Right atrium auricular region (tissue), 2 donors: ENCODE measurements around the gene SSBP3. TPM values are rescaled to one million over a fixed set of nuclear protein-coding genes. Genes with fewer than 3 reads are reported as not detected.

Experiments used
- DNase-seq: peaks from one replicate; pipeline ENCODE4 v3.0.0-alpha.2; 2019; ENCODE audit warnings: low spot score
- H3K27ac ChIP-seq, 2 donors: fragments of 200-600 bp; sonication (generic); 1 replicate in 1 of 2; 2 replicates in 1 of 2; pipeline ENCODE4 v1.5.1; 2016 to 2019
- H3K27me3 ChIP-seq, 2 donors: fragments of 200-600 bp; sonication (generic); one replicate each; pipeline versions ENCODE4 v1.5.1 to v1.6.0; 2017 to 2019
- H3K36me3 ChIP-seq: fragments of 200-600 bp; sonication (generic); one replicate; pipeline ENCODE4 v1.5.1; 2016
- H3K4me1 ChIP-seq, 2 donors: fragments of 200-600 bp; sonication (generic); one replicate each; pipeline versions ENCODE4 v1.5.1 to v1.6.0; 2017 to 2019
- H3K4me3 ChIP-seq, 2 donors: fragments of 200-600 bp; sonication (generic); 1 replicate in 1 of 2; 2 replicates in 1 of 2; pipeline ENCODE4 v1.5.1; 2017 to 2019; ENCODE audit warnings: mild to moderate bottlenecking in 1 of 2, moderate library complexity in 1 of 2
- H3K9me3 ChIP-seq, 2 donors: fragments of 200-600 bp; sonication (generic); one replicate each; pipeline ENCODE4 v1.5.1; 2019
- total RNA-seq, 2 donors: library from RNA; depleted of rRNA; stranded (reverse); fragments of >200 nt; gene quantifications; one replicate each; pipeline ENCODE4 v1.1.0, GENCODE V29; 2016
- TF ChIP-seq, protein P1 (sequence below), 2 donors: fragments of 200-600 bp; sonication (generic); IDR thresholded peaks; one replicate each; pipeline ENCODE4 v1.5.1; 2019; ENCODE audit warnings: antibody characterized with exemption in 2 of 2

The SSBP3 gene
- total RNA-seq, 2 donors from 2014 or later = 15.2 to 16.6 TPM

DNA sequence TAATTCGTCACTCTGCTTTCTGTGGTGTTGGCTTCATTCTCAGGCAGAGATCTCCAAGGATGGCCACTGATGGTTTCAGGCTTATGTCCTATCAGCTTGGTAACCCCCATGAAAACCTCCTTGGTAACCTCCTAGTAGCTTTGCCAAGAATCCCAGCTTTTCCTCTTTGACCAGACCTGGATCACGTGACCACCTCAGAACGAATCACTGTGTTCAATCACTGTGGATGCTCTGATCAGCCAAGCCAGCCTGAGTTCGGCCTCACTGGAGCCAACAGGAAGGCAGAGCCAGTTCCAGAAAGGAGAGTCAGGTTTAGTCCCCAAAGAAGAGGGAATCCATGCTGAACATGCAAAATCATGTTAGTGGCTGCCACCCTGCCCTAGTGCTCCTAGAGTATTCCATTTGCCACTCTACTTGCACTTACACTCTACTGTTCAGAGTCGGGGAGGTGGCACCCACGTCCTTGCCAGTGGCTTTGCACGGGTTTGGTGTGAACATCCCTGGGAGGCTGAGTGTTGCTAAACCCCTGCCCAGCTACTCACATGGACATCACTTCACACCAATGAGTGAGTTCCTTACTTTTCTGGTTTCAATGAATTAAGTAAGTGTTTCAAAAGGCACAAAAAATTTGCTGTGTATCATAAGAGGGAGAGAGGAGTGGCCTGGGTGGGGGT lies 33.5 kb upstream of the SSBP3 start:
- H3K4me1 ChIP-seq = no peaks in the 10 kb centered on the region
- H3K4me3 ChIP-seq = no peak overlapping the region
- H3K27ac ChIP-seq = no peak overlapping the region
- no peak for DNase-seq
- no peaks in the 10 kb centered on the region for H3K36me3 ChIP-seq
- TF ChIP-seq, protein P1, sequence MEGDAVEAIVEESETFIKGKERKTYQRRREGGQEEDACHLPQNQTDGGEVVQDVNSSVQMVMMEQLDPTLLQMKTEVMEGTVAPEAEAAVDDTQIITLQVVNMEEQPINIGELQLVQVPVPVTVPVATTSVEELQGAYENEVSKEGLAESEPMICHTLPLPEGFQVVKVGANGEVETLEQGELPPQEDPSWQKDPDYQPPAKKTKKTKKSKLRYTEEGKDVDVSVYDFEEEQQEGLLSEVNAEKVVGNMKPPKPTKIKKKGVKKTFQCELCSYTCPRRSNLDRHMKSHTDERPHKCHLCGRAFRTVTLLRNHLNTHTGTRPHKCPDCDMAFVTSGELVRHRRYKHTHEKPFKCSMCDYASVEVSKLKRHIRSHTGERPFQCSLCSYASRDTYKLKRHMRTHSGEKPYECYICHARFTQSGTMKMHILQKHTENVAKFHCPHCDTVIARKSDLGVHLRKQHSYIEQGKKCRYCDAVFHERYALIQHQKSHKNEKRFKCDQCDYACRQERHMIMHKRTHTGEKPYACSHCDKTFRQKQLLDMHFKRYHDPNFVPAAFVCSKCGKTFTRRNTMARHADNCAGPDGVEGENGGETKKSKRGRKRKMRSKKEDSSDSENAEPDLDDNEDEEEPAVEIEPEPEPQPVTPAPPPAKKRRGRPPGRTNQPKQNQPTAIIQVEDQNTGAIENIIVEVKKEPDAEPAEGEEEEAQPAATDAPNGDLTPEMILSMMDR (IDR thresholded peaks at IDR 0.05) = no peak
- no peaks in the 10 kb centered on the region for H3K27me3 ChIP-seq
- H3K9me3 ChIP-seq = no peaks in the 10 kb centered on the region

DNA sequence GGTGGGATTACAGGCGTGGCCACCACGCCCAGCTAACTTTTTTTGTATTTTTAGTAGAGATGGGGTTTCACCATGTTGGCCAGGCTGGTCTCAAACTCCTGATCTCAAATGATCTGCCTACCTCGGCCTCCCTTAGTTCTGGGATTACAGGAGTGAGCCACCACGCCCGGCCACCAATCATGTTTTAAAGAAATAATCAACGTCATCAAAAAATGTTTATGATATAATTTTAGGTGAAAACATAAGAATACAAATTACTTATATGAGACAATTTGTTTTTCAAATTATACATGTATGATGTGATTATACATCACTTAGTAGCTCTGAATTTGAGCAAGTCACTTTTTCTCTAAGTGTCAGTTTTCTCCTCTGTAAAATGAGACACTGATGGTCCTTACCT lies 31.6 kb upstream of the SSBP3 start:
- Histone ChIP-seq H3K36me3 (no peaks in the 10 kb centered on the region), H3K4me3 (no peak overlapping the region), H3K27ac (no peak overlapping the region), H3K4me1 (no peaks in the 10 kb centered on the region), H3K9me3 (no peaks in the 10 kb centered on the region), H3K27me3 (no peaks in the 10 kb centered on the region)
- no peak for DNase-seq
- TF ChIP-seq, protein P1 (IDR thresholded peaks at IDR 0.05) = no peak

DNA sequence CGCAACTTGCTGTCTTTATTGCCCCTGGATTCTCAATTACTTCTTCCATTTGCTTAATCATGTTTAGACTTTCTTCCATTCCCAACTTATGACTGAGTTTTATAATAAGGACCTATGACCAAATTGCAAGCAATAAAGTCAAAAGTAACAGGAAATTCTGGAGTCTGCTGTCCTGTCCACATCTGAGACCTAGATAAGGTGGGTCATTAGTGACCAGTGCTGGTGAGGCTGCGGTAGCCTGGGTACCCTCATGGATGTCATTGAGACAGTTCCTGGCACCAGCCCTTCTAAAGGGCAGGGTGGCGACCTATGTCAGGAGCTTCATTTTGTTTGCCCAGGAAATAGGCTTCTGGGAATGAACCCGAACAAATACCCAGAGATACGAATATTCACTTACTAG lies 30.6 kb upstream of the SSBP3 start:
- no peak for DNase-seq
- H3K27me3 ChIP-seq = no peaks in the 10 kb centered on the region
- H3K36me3 ChIP-seq = no peaks in the 10 kb centered on the region
- no peaks in the 10 kb centered on the region for H3K4me1 ChIP-seq
- H3K4me3 ChIP-seq = no peak overlapping the region
- no peak overlapping the region for H3K27ac ChIP-seq
- TF ChIP-seq, protein P1 (IDR thresholded peaks at IDR 0.05) = no peak
- no peaks in the 10 kb centered on the region for H3K9me3 ChIP-seq

DNA sequence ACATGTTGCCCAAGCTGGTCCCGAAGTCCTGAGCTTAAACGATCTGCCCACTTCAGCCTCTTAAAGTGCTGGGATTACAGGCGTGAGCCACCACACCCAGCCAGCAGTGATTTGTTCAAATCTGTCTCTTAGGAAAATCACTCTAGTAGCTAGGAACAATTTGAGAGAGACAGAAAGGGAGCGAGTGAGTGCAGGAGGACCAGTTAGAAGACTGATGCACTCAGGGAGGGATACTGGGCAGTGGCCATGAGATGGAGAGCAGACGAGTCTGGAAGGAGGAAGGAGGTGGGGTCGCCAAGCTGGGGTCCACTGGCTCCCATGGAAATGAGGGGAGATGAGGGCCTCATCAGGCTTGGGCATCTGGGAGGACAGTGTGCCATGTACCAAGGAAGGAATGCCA lies 23.6 kb upstream of the SSBP3 start:
- Histone ChIP-seq H3K27me3 (no peaks in the 10 kb centered on the region), H3K36me3 (no peaks in the 10 kb centered on the region)
- TF ChIP-seq, protein P1 (IDR thresholded peaks at IDR 0.05) = no peak

DNA sequence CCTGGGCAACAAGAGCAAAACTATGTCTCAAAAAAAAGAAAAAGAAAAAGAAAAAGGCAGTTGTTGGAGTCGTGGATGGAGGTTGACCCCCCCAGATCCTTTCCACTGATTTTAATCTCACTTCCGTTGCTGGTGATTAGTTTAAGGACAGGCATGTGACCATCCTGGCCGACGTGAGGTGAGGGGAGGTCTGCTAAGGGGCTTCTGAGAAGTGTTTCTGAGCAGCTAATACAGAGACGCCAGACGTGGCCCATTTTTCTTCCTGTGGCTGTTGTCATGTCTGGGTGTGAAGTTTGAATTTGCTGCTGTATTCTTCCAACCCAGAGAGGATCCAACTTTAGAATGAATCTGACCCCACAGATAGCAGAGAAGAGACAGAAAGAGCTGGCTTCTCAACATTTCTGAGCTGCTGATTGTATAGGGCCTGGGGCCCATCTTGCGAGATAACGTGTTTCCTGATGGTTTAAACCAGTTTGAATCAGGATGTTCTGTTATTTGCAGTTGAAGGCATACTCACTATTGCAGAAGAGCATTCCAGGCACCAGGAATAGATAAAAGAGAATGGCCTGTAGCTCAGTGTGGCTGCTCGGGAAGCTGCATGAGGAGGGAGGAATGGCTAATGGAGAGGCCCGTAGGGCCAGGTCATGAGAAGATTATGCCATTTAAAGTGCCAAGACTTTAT lies 22.8 kb upstream of the SSBP3 start:
- Histone ChIP-seq H3K4me1 (no peaks in the 10 kb centered on the region), H3K4me3 (no peak overlapping the region), H3K36me3 (no peaks in the 10 kb centered on the region), H3K27me3 (no peaks in the 10 kb centered on the region), H3K9me3 (no peaks in the 10 kb centered on the region), H3K27ac (no peak overlapping the region)
- TF ChIP-seq, protein P1 (IDR thresholded peaks at IDR 0.05) = no peak
- DNase-seq = no peak

More for the DNA sequence above, 23.6 kb upstream of the SSBP3 start:
- Histone ChIP-seq H3K4me1 (no peaks in the 10 kb centered on the region), H3K27ac (no peak overlapping the region), H3K4me3 (no peak overlapping the region), H3K9me3 (no peaks in the 10 kb centered on the region)
- DNase-seq = no peak
